ENCODE results near the gene GALNT18.

GALNT18 gene

DNA sequence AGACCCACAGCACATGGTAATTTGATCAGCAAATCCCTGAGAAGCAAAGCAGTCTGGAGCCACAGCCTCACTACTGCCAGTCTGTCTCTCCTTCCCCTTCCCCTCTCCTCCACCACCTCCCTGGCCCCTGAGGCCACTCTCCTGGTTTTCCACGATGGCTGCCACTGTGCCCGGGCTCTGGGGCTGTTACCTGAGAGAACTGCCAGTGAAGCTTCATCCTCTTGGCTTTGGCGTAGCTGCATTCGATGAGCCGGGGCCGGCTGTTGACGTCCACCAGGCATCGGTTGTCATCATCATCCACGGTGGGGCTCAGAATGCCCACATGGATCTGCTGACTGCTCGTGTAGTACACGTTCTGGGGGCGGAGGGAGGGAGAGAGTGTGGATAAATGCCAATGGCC lies 329.0 kb downstream of the GALNT18 start:
- DNase-seq = no peak

DNA sequence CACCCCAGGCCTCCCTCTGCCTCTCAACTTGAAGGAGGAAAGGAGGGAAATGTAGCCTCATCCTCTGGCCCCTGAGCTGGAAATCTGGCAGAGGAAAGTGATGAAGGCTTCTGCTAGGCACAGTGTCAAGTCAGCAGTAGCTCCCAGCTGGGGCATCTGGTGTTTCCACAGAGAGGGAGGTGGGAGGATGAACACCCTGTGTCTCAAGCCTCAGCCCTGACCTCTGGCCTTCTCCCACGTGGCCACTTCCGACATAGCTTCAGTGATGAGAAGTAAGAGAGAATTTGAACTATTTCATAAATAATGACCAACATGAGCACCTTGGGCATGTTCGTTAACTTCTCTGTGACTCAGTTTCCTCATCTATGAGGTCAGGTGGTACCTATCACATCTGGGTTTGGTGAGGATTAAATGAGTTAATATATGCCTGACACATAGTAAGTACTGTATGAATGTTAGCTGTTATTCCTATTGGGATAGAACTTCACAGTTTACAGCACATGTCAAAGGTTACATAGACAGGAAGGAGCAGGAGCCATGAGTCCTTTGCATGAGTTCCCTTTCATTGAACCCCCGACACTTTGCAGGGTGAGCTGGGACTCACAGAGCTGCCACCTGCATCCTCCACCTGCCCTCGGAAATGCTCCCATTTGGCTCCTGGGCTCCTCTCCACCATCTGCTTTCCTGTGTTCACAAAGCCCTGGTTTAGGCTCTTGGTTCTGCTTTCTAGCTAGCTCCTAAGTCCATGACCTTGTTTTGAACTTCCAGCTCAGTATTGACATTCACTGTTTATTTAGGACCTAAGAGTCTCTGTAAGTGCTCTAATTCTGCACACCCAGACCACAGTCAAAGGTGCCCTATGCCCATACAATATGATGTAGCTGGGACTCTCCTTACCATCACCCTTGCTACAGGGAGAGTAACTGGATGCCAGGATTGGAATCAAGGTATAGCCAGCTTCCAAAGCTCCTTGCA lies 330.5 kb downstream of the GALNT18 start:
- no peak for DNase-seq

DNA sequence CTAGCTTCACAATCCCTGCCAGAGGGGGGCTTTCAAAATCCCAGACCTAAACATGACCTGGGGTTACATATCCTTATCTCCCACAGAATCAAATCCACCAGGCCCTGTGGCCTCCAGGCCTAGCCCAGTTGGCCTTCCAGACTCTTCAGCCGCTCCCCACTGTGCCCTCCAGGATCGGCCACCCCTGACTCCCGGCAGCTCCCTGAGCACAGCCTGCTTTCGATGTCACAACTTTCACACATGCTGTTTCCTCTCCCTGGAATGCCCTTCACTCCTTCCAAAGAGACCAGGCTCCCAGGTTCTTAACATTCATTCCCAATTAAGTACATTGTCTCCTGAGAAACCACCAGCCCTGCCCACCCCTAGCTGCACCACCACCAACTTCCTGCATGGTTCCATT lies 331.5 kb downstream of the GALNT18 start:
- DNase-seq = no peak

DNA sequence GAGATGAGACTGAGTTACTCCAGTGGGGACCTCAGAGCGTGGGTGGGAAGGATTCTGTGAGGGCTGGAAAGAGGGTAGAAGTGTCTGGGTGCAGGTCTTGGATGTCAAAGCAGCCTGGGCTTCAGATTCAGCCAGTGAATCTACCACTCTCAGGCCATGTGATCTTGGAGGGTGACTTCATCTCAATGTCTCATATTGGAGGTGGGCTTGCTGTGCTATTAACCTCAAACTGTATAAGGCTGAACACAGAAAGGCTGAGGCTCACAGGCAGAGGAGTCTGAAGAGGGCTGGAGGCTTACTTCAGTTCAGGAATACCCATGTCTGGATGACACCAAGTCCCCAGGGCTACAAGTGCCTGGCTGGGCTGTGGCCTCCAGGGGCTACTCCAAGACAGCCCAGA lies 332.1 kb downstream of the GALNT18 start:
- no peak for DNase-seq

- no peak for DNase-seq
These were observed 332.7 kb downstream of the GALNT18 start for GRCh38 chr11:11288972-11289616.

- DNase-seq = no peak
These were observed 337.3 kb downstream of the GALNT18 start for GRCh38 chr11:11284481-11284880.

DNA sequence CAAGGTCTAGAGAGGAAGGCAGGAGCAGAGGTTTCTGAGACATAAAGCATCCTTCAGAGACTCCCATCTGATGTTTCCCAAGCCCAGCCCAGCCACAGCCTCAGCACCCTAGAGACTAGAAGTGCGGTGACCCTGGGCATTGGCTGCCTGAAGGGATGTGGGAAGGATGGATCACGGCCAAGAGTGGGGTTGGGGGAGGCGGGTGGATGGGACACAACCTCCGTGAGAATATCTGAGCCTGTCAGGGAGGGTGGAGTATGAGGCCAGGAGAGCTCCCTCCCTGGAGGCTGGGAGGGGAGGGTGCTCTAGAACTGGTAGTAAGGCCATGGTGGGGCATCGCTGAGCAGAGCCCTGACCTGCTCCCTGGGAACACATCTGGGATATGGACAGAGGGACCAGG lies 340.2 kb downstream of the GALNT18 start:
- no peak for DNase-seq

- DNase-seq = no peak
These were observed 341.0 kb downstream of the GALNT18 start for GRCh38 chr11:11280826-11281225.

GRCh38 chr11:11279956-11280689 lies 341.7 kb downstream of the GALNT18 start:
- DNase-seq = no peak

GRCh38 chr11:11272254-11272653 lies 349.6 kb downstream of the GALNT18 start:
- DNase-seq = no peak

DNA sequence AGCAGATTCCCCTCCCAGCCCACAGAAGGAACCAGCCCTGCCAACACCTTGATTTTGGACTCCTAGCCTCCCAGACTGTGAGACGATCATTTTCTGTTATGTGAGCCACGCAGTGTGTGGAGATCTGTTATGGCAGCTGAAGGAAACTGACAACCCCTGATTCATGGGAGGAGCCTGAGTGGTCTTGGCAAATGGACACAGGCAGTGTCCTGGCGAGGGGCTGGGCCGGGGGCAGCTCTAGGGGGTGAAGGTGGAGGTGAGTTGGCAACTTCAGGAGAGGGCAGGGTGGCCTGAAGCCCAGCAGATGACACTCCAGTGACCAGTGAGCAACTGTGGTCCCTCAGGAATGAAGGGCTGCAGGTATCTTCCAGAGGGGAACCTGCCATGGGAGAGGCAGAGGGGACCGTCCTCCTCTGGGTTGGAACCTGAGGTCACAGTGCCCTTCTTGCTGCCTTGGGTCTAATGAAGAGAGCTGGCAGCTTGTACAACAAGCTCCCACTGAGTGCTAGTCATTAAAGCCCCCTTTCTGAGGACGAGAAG lies 351.5 kb downstream of the GALNT18 start:
- DNase-seq = no peak

GRCh38 chr11:11268706-11269105 lies 353.1 kb downstream of the GALNT18 start:
- DNase-seq = no peak

GRCh38 chr11:11268119-11268518 lies 353.7 kb downstream of the GALNT18 start:
- no peak for DNase-seq

DNA sequence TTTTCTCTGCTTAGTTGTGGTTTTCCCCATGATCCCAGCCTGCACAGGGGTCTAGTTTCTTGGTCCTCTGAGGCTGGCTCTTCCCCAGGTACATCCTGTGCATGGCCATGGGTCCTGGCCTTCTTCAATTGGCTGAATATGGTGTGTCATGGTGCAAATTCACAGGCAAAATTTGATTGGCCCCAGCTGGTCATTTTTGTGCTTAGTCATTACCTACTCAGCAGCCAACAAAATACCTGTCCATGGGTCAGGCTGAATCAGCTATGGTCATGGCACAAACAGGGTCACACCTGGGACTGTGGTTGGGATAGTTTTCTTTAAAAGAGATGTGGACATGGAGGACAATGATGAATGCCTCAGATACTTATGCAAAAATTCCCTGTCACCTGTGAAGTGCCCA lies 354.5 kb downstream of the GALNT18 start:
- no peak for DNase-seq

DNA sequence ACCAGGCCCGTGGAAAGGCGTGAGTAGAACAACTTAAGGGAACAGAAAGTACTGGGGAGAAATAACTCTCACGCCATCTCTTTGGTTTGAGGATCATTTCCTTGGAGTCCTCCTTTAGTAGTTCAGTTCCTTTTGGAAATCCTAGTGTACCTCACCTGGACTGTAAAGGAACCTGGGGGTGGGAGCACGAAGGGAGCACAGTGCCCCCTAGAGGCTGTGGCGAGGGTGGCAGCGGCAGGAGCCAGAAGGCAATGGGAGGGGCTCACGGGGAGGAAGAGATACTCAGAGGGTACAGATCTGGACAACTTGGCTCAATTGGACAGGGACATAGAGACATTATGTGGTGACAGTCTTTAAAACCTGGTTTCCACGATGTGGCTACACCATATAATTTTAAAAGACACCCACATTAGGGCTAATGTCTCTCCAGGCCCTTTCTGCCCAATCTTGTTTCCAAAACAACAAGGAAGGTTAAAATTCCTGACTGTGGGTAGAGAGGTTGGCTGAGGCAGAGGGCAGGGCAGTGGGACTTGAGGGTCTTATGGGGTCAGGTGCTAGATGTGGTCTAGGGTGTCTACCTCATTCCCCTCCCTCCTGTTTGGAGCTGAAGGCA lies 355.7 kb downstream of the GALNT18 start:
- peak; percentile 73 for DNase-seq

DNA sequence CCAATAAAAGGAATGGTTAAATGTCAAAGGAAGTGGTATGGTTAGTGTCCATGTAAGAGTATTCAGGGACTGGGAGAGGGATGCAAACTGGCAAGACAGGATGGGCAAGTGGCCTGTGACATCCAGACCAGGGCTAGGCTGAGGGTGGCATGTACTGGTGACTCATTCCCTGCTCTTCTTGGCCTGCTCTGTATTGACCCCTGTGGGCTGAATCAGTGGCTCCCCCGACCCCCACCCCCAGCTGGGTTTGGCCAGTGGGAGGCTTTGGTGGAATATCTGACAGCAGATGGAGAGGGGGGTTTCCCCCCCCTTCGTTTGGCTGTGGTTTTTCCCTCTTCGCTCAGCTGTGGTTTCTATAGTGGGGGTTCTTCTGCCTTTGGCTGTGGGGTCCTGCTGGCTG lies 356.5 kb downstream of the GALNT18 start:
- DNase-seq = no peak

GRCh38 chr11:11263238-11264005 lies 358.4 kb downstream of the GALNT18 start:
- DNase-seq = no peak

DNA sequence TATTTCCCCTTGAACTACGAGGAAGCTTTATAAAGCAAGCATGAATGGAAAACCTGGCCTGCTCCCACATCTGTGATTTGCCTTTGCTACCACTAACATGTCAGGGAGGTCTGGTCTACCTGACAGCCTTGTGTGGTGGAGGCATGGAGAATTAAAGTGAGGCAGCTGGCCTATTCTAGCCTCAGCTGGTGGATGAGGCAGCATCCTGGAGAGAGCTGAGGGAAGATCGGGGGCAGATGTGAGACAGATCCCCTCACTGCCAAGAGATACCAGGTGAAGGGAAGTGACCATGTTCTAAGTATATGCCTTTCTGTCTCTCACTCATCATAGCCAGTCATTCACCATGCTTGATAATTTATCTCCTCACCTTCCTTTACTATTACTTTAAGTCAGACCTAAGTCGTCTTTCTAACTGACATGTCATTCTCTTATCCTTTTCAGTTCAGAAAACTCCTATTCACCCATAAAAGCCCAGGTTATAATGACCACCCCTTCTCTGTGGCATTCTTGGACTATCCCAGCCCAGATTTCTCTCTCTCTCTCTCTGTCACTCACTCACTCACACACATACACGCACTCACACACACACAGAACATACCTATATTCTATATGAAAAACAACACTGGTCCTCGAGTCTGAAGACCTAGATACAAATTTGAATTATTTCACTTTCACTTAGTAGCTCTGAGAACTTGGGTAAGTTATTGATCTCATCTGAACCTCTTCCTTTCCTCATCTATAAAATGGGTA lies 359.5 kb downstream of the GALNT18 start:
- DNase-seq = no peak

DNA sequence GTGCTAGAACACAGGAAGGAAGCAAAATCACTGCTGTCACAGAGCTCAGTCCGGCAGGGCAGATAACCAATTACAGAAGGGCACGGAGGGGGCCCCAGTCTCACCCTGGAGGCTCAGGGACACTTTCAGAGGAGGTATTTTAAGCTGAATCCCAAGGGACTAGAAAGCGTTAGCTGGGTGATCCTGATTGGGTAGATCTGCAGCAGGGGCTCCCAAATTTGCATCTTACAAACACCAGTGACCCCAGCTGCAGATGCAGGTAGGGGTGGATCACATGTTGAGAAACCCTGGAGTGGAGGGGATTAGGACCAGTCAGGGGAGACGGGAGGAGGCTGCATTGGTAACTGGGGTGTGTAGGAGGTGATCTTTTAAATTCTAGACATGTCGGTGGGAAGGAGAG lies 360.2 kb downstream of the GALNT18 start:
- no peak for DNase-seq

DNA sequence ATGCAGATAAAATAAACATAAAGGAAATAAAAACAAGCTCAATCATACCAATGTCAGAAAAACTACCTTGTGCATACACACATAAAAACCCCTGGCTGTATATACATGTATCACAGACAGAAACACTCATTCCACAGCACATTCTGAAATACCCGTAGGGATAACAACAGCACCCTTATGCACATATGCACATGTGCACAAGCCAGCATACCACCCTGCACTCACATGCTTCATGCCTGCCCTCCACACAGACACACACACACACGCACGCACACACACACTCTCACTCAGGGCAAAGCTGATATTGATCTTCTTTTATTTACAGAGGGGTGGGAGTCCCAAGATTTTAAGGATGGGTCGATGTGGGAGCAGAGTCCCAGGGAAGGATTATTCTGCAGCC lies 360.9 kb downstream of the GALNT18 start:
- no peak for DNase-seq

DNA sequence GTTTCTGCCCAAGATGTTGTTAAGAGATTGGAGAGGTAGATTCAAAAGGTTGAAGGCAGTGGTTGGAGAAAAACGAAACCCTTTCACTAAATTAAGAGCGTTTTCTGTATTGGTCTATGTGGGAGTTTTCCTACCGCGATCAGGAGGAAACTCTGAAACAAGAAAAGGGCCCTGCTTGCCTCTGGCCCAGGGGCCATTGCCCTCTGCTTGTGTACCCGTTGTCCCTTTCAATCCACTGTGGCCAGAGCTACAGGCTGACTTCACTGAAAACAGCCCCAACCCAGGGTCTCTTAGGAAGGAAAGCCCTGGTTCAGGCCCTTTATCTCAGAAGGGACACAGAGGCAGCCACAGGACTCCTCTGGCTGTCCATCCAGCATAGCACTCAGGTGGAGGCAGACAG lies 367.8 kb downstream of the GALNT18 start:
- DNase-seq = no peak

All from activated CD4-positive, alpha-beta T cell treated with anti-CD3 and anti-CD28 coated beads, Interleukin-2, Interleukin-6, amounts not matched to agents 100 ng/mL and 50 ng/mL, durations not matched to agents 16 hours and 8 hours (primary cell).